Mesodermal cell (in vitro differentiated cells): ENCODE results near the gene CD247. TPM values are rescaled to one million over a fixed set of nuclear protein-coding genes. Genes with fewer than 3 reads are reported as not detected.
"Not testable (repeated sequence)": the region's sequence is repeated elsewhere in the genome, so short reads cannot be mapped to it uniquely, and the experiment has no call there.

ENCODE experiments used
- H3K27ac ChIP-seq: 2 replicates; pipeline ENCODE4 v1.7.0; 2013; ENCODE audit warnings: mild to moderate bottlenecking, low read depth, low read length, moderate library complexity; ENCODE audit not compliant: severe bottlenecking
- H3K36me3 ChIP-seq: 2 replicates; pipeline ENCODE4 v1.7.1; 2013; ENCODE audit warnings: mild to moderate bottlenecking, low read length, moderate library complexity; ENCODE audit not compliant: control insufficient read depth, insufficient read depth
- H3K4me1 ChIP-seq: one replicate; pipeline ENCODE4 v1.7.1; 2013; ENCODE audit warnings: mild to moderate bottlenecking, low read length; ENCODE audit not compliant: insufficient read depth, control insufficient read depth, poor library complexity, severe bottlenecking
- H3K4me3 ChIP-seq: 2 replicates; pipeline ENCODE4 v1.7.0; 2013; ENCODE audit warnings: low read length, control low read depth, mild to moderate bottlenecking; ENCODE audit not compliant: insufficient read depth, poor library complexity, severe bottlenecking; ENCODE audit errors: extremely low read depth
- H3K9me3 ChIP-seq: 2 replicates; pipeline ENCODE4 v1.7.1; 2013; ENCODE audit warnings: mild to moderate bottlenecking, low read length, moderate library complexity; ENCODE audit not compliant: control insufficient read depth
- WGBS, 2 experiments: methylation state at CpG; one replicate each; pipeline ENCODE4 v1.1.5; 2013; ENCODE audit warnings: missing lambda C conversion rate in 2 of 2; ENCODE audit not compliant: insufficient coverage in 2 of 2; 5-methylcytosine and 5-hydroxymethylcytosine counted together
- polyA plus RNA-seq, 2 experiments: library from polyadenylated mRNA; stranded (reverse); fragments of 50-300 nt; gene quantifications; one replicate each; pipeline ENCODE4 v1.2.3, GENCODE V29; 2013

The CD247 gene
- polyA plus RNA-seq (2013, experiment 1 of 2) = 0.37 TPM
- polyA plus RNA-seq (2013, experiment 2 of 2) = 0.40 TPM

- no peak within 1 kb of the TSS for H3K4me3 ChIP-seq
- H3K27ac ChIP-seq = no peak within 1 kb of the TSS
- H3K4me1 ChIP-seq = no peaks in the 10 kb centered on the region
- H3K36me3 ChIP-seq = no peaks in the 10 kb centered on the region
- no peaks in the 10 kb centered on the region for H3K9me3 ChIP-seq
- 64 to 88% methylated on average over 6 to 11 of the region's 14 CpGs for WGBS, 2 experiments
Measured at GRCh38 chr1:167518331-167518700, at the start of gene CD247. TSS of gene CD247 (minus strand) at chr1:167518529. CDS start at chr1:167518465, 64 bp downstream.

GRCh38 chr1:167567663-167568062 is 49.3 kb upstream of the CD247 start:
- Histone ChIP-seq H3K27ac (no peak overlapping the region), H3K4me3 (no peak overlapping the region), H3K36me3 (no peaks in the 10 kb centered on the region), H3K9me3 (peaks cover 1% of the 10 kb centered on the region), H3K4me1 (peaks cover 4% of the 10 kb centered on the region)
- WGBS, 2 experiments = 88% methylated on average over 3 of the region's 5 CpGs; no CpG with 5 or more reads in 1 of the 2 experiments

- Histone ChIP-seq H3K4me1 (peaks cover 4% of the 10 kb centered on the region), H3K4me3 (no peak overlapping the region), H3K27ac (no peak overlapping the region), H3K36me3 (no peaks in the 10 kb centered on the region), H3K9me3 (no peaks in the 10 kb centered on the region)
- 95 to 100% methylated on average over 2 to 3 of the region's 3 CpGs for WGBS, 2 experiments
Measured at GRCh38 chr1:167566766-167567165, 48.4 kb upstream of the CD247 start.

GRCh38 chr1:167565922-167566321 is 47.6 kb upstream of the CD247 start:
- H3K27ac ChIP-seq = no peak overlapping the region
- no peaks in the 10 kb centered on the region for H3K36me3 ChIP-seq
- peaks cover 4% of the 10 kb centered on the region for H3K4me1 ChIP-seq
- no peaks in the 10 kb centered on the region for H3K9me3 ChIP-seq
- H3K4me3 ChIP-seq = no peak overlapping the region
- WGBS, 2 experiments = 89 to 92% methylated on average over 4 to 5 of the region's 5 CpGs

- H3K27ac ChIP-seq = no peak overlapping the region
- WGBS, 2 experiments = 88 to 92% methylated on average over 3 to 5 of the region's 5 CpGs
- H3K36me3 ChIP-seq = no peaks in the 10 kb centered on the region
- H3K4me3 ChIP-seq = no peak overlapping the region
- peaks cover 4% of the 10 kb centered on the region for H3K4me1 ChIP-seq
- H3K9me3 ChIP-seq = no peaks in the 10 kb centered on the region
Measured at GRCh38 chr1:167564612-167565270, 46.4 kb upstream of the CD247 start.

- no peaks in the 10 kb centered on the region for H3K36me3 ChIP-seq
- no peak overlapping the region for H3K4me3 ChIP-seq
- H3K9me3 ChIP-seq = no peaks in the 10 kb centered on the region
- peaks cover 4% of the 10 kb centered on the region for H3K4me1 ChIP-seq
- H3K27ac ChIP-seq = no peak overlapping the region
- WGBS, 2 experiments = 78 to 80% methylated on average over 6 of the region's 7 CpGs
Measured at GRCh38 chr1:167563579-167564246, 45.4 kb upstream of the CD247 start.

- Histone ChIP-seq H3K4me3 (no peak overlapping the region), H3K9me3 (no peaks in the 10 kb centered on the region), H3K27ac (no peak overlapping the region), H3K36me3 (no peaks in the 10 kb centered on the region), H3K4me1 (peaks cover 4% of the 10 kb centered on the region)
- WGBS, 2 experiments = no CpG with 5 or more reads among the region's 1 CpG
Measured at GRCh38 chr1:167562702-167563101, 44.4 kb upstream of the CD247 start.

GRCh38 chr1:167561753-167562152 is 43.4 kb upstream of the CD247 start:
- Histone ChIP-seq H3K9me3 (no peaks in the 10 kb centered on the region), H3K36me3 (no peaks in the 10 kb centered on the region), H3K4me1 (no peaks in the 10 kb centered on the region), H3K27ac (no peak overlapping the region), H3K4me3 (no peak overlapping the region)
- whole genome bisulfite sequencing, 2 experiments = 94 to 98% methylated on average over 5 of the region's 6 CpGs

- H3K9me3 ChIP-seq = no peaks in the 10 kb centered on the region
- H3K4me3 ChIP-seq = no peak overlapping the region
- H3K36me3 ChIP-seq = no peaks in the 10 kb centered on the region
- no peak overlapping the region for H3K27ac ChIP-seq
- WGBS, 2 experiments = no CpG with 5 or more reads among the region's 5 CpGs
- peaks cover 5% of the 10 kb centered on the region for H3K4me1 ChIP-seq
Measured at GRCh38 chr1:167555971-167556714, 37.8 kb upstream of the CD247 start.

GRCh38 chr1:167555072-167555471 is 36.7 kb upstream of the CD247 start:
- H3K4me1 ChIP-seq, H3K4me3 ChIP-seq, H3K9me3 ChIP-seq, H3K36me3 ChIP-seq, H3K27ac ChIP-seq: not testable (repeated sequence)
- WGBS, 2 experiments = 100% methylated on average over 1 of the region's 1 CpG; no CpG with 5 or more reads in 1 of the 2 experiments
